Measurements from ENCODE around the gene PRELP.
"Not testable (repeated sequence)": the region's sequence is repeated elsewhere in the genome, so short reads cannot be mapped to it uniquely, and the experiment has no call there.

PRELP gene

GRCh38 chr1:203506858-203507626 lies 31.4 kb downstream of the PRELP start:
- no peak for DNase-seq (ENCODE audit: low spot score)

- DNase-seq (ENCODE audit: low spot score) = no peak
These were observed 32.2 kb downstream of the PRELP start for GRCh38 chr1:203507759-203508158.

DNA sequence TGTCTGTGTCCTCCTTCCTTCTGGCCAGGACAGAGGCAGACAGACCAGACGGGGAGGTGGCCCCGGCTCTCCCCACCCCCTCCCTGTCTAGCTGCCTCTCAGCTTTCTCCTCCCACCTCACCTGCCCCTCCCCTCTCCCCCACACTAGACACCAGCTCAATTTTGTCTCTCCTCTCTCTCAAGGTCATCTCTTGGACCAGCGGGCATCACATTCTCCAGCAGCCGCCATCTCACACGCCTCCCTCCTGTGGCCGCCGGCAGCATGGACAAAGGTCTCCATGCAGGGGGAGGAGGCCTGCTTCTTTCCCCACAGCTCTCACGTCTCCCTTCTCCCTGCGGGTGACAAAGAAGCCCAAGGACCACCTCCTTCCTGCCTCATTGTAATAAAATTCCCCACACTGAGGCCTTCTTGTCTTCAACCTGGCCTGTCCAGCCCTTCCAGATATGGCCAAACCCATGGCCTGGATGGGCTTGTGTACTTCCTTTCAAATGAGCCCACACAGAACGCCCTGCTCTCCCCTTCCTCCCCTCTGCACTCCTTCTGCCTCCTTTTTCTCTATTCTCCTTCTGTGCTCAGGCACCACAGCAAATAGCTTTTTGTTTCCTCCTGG lies 33.0 kb downstream of the PRELP start:
- DNase-seq (ENCODE audit: low spot score) = no peak

DNA sequence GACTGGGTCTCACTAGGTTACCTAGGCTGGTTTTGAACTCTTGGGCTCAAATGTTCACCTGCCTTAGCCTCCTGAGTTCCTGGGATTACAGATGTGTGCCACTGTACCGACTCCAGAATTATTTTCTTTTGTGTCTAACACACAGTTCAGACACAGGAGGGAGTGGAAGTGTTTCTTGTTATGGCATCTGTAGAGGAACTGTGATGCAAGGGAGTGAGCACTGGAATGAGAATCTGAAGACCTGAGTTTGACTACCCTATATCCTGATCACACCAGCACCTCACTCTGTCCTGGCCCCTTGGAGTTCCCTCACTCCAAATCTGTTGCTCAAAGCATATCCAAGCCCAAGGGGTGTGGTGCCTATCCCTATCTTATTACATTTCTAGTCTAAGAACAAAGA lies 33.5 kb downstream of the PRELP start:
- no peak for DNase-seq (ENCODE audit: low spot score)

DNA sequence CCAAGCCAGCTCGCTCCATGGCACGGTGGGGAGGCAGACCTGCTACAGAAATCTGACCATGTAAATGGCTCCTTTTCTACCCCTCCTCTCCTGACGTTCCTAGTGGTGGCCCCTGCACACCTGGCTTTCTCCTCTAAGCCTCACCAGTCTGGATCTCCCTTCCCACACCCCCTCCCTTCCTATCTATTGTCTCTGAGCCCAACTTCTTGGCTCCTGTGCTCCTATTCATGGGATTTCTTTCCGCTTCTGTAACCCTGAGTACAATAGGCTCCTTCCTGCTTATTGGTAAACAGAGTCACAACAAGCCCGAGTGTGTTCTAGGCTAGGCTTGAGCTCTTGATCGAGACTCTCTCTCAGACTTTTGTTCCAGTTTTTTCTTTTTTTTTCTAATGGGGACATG lies 35.9 kb downstream of the PRELP start:
- DNase-seq (ENCODE audit: low spot score) = no peak

DNA sequence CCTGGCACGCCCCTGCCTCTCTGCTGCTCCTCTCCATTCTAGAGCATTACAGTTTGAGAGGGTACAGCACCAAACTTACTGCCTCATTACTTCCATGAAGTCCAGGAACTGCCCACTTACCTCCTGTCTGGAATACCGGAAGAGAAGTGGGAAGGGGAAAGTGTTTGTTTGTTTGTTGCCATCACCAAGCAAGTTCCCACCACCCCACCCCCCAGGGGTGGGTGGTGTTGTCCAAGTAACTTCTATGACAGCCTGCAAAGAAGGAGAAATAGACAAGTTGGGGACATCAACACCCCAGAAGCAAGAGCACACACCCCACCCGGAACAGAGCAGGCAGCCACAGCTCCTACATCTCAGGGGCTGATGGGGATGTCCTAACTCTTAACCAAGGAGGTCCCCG lies 36.3 kb downstream of the PRELP start:
- no peak for DNase-seq (ENCODE audit: low spot score)

- no peak for DNase-seq (ENCODE audit: low spot score)
These were observed 36.9 kb downstream of the PRELP start for GRCh38 chr1:203512517-203512847.

- DNase-seq (ENCODE audit: low spot score) = peak; percentile 56
These were observed 37.4 kb downstream of the PRELP start for GRCh38 chr1:203512848-203513584.

DNA sequence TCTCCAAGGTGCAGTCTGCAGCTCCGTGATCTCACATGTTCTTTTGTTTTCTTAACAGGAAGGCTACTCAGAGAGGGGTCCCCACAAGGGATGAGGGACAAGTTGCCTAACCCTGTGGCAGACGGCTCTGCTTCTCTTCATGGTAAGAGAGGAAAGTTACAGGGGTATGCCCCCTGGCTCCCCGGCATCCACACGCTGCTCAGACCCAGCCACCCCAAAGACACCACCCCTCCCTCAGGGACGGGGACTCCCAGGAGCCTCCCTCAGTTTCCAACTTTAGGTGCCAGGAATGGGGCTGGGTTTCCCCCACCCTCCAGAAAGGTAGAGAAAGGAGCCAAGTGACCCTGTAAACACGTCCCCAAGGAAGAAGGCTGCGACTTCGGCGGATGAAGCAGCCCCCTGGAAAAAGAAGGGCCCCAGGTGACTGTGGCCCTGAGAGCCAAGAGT lies 38.0 kb downstream of the PRELP start:
- no peak for DNase-seq (ENCODE audit: low spot score)

GRCh38 chr1:203516184-203516583 lies 40.6 kb downstream of the PRELP start:
- no peak for DNase-seq (ENCODE audit: low spot score)

DNA sequence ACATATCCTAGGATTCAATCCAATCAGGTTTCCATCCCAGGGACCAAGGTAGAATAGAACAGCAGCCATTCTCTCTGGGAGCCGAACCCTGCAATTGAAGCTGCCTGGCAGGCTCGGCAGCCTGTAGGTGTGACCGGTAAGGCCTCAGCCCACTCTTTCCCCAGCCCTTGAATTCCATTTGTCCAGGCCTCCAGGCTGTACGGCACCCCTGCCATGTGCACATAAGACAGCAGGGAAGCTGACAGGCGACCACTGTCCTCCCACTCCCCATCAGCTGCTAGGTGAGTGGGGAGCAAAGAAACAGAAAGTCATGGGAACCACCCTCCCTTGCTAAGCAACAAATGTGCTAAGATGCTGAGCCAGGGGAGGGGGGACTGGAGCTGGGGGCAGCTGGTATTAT lies 41.3 kb downstream of the PRELP start:
- no peak for DNase-seq (ENCODE audit: low spot score)

- no peak for DNase-seq (ENCODE audit: low spot score)
These were observed 42.0 kb downstream of the PRELP start for GRCh38 chr1:203517426-203518110.

- DNase-seq (ENCODE audit: low spot score) = not testable (repeated sequence)
These were observed 42.5 kb downstream of the PRELP start for GRCh38 chr1:203518139-203518538.

- no peak for DNase-seq (ENCODE audit: low spot score)
These were observed 42.9 kb downstream of the PRELP start for GRCh38 chr1:203518541-203518940.

DNA sequence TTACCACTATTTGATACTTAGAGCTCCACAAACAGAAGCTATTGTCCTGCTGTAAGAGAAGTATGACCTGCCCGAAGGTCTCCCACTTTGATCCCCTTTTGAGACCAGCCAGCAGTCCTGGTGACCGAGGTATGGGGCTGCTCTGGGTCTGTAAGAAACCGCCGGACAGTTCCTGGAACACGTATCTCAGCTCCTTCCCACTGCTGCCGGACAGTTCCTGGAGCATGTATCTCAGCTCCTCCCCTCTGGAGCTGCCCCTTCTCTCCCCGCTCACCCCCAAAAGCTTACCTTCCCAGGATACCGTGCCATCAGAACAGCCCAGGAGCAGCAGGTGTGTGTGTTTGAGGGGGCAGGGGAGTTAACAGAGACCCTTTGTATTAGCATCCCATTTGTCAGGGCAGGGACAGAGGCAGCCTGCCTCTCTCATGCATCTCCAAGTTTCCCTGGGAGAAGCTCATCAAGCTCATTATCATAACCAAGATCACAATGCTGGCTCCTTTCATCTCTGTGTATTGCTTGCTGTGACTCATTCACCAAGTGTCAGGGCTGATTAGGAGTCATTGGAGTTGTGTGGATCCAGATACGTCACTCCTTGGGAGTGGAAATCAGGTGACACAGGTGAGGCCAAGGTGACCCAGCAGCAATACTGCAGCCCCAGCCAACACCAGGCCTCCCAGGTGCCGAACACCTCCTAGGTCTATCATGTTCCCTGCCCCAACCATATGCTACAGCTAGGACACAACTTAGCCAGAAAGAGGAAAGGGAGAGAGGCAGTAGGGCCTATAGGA lies 43.6 kb downstream of the PRELP start:
- DNase-seq (ENCODE audit: low spot score) = no peak

- DNase-seq (ENCODE audit: low spot score) = no peak
These were observed 44.3 kb downstream of the PRELP start for GRCh38 chr1:203519896-203520295.

GRCh38 chr1:203520315-203520714 lies 44.7 kb downstream of the PRELP start:
- DNase-seq (ENCODE audit: low spot score) = no peak

DNA sequence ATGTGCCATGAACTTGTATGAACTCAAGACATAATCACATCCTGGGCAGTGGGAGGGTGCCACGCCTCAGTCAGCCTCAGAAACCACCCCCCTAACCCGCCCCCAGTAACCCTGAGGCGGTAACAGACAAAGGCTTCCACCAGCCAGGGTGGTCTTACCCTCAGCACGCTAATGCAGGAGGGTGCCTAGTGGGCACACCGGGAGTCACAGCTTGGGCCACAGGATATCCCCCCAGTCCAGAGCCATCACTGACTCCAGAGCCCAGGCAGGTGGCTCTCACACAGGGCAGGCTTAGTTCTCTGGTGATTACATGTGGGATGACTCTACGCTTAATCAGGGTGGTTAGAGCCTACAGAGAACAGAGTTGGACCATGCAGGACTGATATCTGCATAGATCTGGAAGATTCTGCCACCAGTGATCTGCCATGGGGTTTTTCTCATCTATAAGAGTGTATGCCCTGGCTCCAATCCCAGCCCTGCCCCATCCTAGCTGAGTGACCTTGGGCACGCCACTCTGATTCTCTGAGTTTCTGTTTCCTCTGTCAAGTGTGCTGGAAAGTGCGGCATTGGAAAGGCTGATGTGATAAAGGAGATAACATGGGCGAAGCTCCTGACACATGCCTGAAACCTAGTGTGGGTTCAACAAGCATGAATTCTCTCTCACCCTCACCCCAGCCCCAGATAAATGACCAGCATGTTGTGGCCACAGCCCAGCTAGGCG lies 45.6 kb downstream of the PRELP start:
- no peak for DNase-seq (ENCODE audit: low spot score)

DNA sequence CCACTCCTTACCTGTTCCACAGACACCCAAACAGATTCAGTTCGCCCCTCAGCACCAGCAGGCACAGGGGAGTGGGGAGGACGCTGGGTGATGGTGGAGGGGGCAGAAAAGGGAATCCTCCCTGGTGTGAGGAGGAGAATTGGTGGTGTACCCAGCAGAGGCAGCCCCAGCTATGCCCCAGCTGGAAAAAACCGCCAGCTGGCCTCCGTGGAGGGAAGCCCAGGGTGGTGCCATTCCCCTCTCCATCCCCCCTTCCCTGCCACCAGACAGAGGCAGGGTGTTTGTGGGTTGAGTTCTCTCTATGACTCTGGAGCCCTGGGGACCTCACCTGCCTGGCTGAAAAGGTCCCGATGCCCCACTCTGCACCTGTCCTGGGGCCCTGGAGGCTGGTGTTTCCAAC lies 46.2 kb downstream of the PRELP start:
- DNase-seq (ENCODE audit: low spot score) = no peak

DNA sequence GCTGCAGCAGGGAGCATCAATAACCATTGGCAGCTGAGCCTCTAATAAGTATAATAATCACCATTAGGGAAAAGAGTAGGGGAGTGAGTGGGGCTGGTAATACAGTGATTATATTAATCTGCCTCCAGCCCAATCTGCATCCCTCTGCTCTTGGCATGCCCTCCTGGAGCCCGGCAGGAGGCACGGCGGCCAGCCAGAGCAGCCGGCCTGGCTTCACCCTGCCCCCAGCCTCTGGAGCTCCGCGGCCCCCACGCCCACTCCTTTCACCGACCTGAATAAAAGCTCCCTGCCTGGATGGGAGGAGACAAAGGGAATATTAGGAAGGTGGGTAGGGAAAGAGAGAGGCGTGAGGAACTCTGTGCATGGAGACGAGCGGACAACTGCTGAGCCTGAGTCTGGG lies 46.6 kb downstream of the PRELP start:
- no peak for DNase-seq (ENCODE audit: low spot score)

DNA sequence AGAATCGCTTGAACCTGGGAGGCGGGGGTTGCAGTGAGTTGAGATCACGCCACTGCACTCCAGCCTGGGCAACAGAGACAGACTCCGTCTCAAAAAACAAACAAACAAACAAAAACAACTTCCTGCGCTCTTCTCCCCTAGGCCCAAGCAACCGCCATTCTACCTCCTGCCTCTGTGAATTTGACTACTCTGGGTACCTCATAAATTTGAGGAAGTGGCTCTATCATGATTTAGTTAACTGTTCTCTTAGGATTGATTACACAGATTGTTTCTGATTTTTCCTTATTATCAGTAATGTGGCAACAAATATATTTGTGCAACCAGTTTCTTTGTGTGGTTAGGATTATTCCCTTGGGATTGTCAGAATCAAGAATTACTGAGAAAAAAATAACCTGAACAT lies 48.1 kb downstream of the PRELP start:
- DNase-seq (ENCODE audit: low spot score) = no peak

All from Ammon's horn (tissue), 1 donor.